Transverse colon (tissue), 4 donors: ENCODE results near the gene ATP6V1C2.
A peak's percentile ranks its signal among the peaks of the same experiment; 100 is the strongest.

Source experiments
- CTCF ChIP-seq, 5 experiments: fragments of 200-600 bp in 3 of 5; fragments of 450-650 bp in 2 of 5; sonication (generic) in 3 of 5; IDR thresholded peaks; 1 replicate in 2 of 5; 2 replicates in 3 of 5; pipeline ENCODE4 v1.5.1; 2016 to 2017; ENCODE audit warnings: antibody characterized with exemption in 5 of 5, inconsistent platforms in 3 of 5, mild to moderate bottlenecking in 2 of 5, moderate library complexity in 1 of 5
- POLR2AphosphoS5 ChIP-seq, 3 donors: sonication (generic); formaldehyde crosslinking; IDR thresholded peaks; one replicate each; pipeline ENCODE4 v1.6.1; 2016; ENCODE audit warnings: antibody characterized with exemption in 3 of 3

- TF ChIP-seq POLR2AphosphoS5 (IDR thresholded peaks at IDR 0.05), result no peak
- peak in 1 of 5 experiments; percentile 37 for TF ChIP-seq CTCF (IDR thresholded peaks at IDR 0.05)
These were observed 44.0 kb downstream of the ATP6V1C2 start for GRCh38 chr2:10765461-10765860.
